Measurements from ENCODE around the gene GNAS.

Gene GNAS

DNA sequence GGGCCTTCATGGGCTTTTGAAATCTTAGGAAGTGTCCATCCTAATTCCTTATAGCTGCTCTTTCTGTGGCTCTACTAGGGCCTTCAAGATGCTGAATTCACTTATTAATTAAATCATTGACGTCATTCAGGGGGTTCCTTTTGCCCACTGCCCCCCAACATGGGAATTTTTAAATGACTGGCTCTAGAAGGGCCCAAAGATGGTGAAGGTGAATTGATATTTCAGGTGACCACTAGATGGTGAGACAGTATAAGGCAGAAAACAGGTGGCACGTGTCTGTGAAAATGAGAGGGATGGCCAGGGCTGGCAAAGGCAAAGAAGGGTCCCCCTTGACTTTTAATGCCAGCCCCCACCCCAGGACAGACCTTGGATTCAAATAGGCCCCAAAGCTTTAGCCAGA lies 11.8 kb downstream of the GNAS start:
- TF ChIP-seq POLR2A (IDR thresholded peaks at IDR 0.05; ENCODE audit: low read depth, low read length) (no peak), POLR2AphosphoS5 (IDR thresholded peaks at IDR 0.05; ENCODE audit: low read depth, low read length) (no peak), POU2F2 (IDR thresholded peaks at IDR 0.05; ENCODE audit: low read depth, low read length) (no peak), PAX5 (IDR thresholded peaks at IDR 0.05; ENCODE audit: insufficient read depth, low read length, severe bottlenecking) (no peak), TAF1 (IDR thresholded peaks at IDR 0.05; ENCODE audit: low read depth, low read length) (no peak), SPI1 (IDR thresholded peaks at IDR 0.05; ENCODE audit: low read depth, low read length) (no peak)
- FAIRE-seq (no peak), DNase-seq (ENCODE audit: insufficient read length, low spot score) (no peak)

- FAIRE-seq (no peak), DNase-seq (ENCODE audit: insufficient read length, low spot score) (no peak)
- no peak for TF ChIP-seq POLR2A (IDR thresholded peaks at IDR 0.05; ENCODE audit: low read depth, low read length)
- no peak for TF ChIP-seq SPI1 (IDR thresholded peaks at IDR 0.05; ENCODE audit: low read depth, low read length)
- no peak for TF ChIP-seq POLR2AphosphoS5 (IDR thresholded peaks at IDR 0.05; ENCODE audit: low read depth, low read length)
- TF ChIP-seq POU2F2 (IDR thresholded peaks at IDR 0.05; ENCODE audit: low read depth, low read length), result no peak
- no peak for TF ChIP-seq PAX5 (IDR thresholded peaks at IDR 0.05; ENCODE audit: insufficient read depth, low read length, severe bottlenecking)
- TF ChIP-seq TAF1 (IDR thresholded peaks at IDR 0.05; ENCODE audit: low read depth, low read length), result no peak
Observed at GRCh38 chr20:58865843-58866242, 13.3 kb downstream of the GNAS start.

DNA sequence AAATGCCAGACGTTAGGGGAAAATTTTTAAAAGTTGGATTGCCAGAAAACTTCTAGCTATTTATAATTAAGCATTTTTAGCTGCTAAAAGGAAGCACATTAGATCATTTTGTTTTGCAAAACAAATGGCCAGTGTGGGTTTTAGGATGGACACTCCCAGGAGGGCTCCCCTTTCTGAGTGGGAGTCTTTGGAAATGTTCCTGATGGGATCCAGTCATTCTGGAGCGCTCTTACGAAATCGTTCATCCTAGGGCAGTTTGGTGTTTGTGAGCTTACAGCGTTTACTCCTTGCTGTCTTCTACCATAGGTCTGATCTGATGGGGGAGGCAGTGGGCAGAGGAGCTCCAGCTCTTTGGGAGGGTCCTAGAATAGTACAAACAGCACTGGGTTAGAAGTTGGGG lies 14.7 kb downstream of the GNAS start:
- no peak for TF ChIP-seq POLR2A (IDR thresholded peaks at IDR 0.05; ENCODE audit: low read depth, low read length)
- TF ChIP-seq SPI1 (IDR thresholded peaks at IDR 0.05; ENCODE audit: low read depth, low read length), result no peak
- no peak for TF ChIP-seq PAX5 (IDR thresholded peaks at IDR 0.05; ENCODE audit: insufficient read depth, low read length, severe bottlenecking)
- TF ChIP-seq POU2F2 (IDR thresholded peaks at IDR 0.05; ENCODE audit: low read depth, low read length), result no peak
- TF ChIP-seq TAF1 (IDR thresholded peaks at IDR 0.05; ENCODE audit: low read depth, low read length), result no peak
- TF ChIP-seq POLR2AphosphoS5 (IDR thresholded peaks at IDR 0.05; ENCODE audit: low read depth, low read length), result no peak
- DNase-seq (ENCODE audit: insufficient read length, low spot score) (no peak), FAIRE-seq (no peak)

DNA sequence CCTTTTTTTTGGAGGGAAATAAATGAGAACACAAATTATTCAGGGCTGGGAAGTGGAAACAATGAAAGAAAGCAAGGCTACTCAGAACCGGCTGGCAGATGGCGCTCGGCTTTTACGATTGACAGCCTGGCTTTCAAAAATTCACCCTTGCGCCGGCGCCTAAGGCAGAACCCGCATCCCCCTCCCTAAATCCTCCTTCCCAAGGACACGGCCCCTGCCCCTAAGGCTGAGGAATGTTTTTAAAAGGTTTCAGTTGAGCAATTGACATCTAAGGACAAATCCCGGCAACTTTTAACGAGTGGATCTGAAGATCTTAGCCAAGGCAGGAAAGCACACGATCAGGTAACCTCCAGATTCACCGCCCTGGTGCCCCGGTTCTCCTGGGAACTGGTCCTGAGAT lies 16.3 kb downstream of the GNAS start:
- no peak for TF ChIP-seq TAF1 (IDR thresholded peaks at IDR 0.05; ENCODE audit: low read depth, low read length)
- no peak for TF ChIP-seq POU2F2 (IDR thresholded peaks at IDR 0.05; ENCODE audit: low read depth, low read length)
- TF ChIP-seq POLR2AphosphoS5 (IDR thresholded peaks at IDR 0.05; ENCODE audit: low read depth, low read length), result no peak
- no peak for TF ChIP-seq SPI1 (IDR thresholded peaks at IDR 0.05; ENCODE audit: low read depth, low read length)
- TF ChIP-seq PAX5 (IDR thresholded peaks at IDR 0.05; ENCODE audit: insufficient read depth, low read length, severe bottlenecking), result no peak
- TF ChIP-seq POLR2A (IDR thresholded peaks at IDR 0.05; ENCODE audit: low read depth, low read length), result no peak
- DNase-seq (ENCODE audit: insufficient read length, low spot score) (no peak), FAIRE-seq (peak; percentile 20)

GRCh38 chr20:58869662-58870227 lies 17.2 kb downstream of the GNAS start:
- no peak for TF ChIP-seq POLR2AphosphoS5 (IDR thresholded peaks at IDR 0.05; ENCODE audit: low read depth, low read length)
- TF ChIP-seq POU2F2 (IDR thresholded peaks at IDR 0.05; ENCODE audit: low read depth, low read length), result no peak
- TF ChIP-seq SPI1 (IDR thresholded peaks at IDR 0.05; ENCODE audit: low read depth, low read length), result no peak
- no peak for TF ChIP-seq PAX5 (IDR thresholded peaks at IDR 0.05; ENCODE audit: insufficient read depth, low read length, severe bottlenecking)
- TF ChIP-seq POLR2A (IDR thresholded peaks at IDR 0.05; ENCODE audit: low read depth, low read length), result no peak
- no peak for TF ChIP-seq TAF1 (IDR thresholded peaks at IDR 0.05; ENCODE audit: low read depth, low read length)
- FAIRE-seq (no peak), DNase-seq (ENCODE audit: insufficient read length, low spot score) (no peak)

DNA sequence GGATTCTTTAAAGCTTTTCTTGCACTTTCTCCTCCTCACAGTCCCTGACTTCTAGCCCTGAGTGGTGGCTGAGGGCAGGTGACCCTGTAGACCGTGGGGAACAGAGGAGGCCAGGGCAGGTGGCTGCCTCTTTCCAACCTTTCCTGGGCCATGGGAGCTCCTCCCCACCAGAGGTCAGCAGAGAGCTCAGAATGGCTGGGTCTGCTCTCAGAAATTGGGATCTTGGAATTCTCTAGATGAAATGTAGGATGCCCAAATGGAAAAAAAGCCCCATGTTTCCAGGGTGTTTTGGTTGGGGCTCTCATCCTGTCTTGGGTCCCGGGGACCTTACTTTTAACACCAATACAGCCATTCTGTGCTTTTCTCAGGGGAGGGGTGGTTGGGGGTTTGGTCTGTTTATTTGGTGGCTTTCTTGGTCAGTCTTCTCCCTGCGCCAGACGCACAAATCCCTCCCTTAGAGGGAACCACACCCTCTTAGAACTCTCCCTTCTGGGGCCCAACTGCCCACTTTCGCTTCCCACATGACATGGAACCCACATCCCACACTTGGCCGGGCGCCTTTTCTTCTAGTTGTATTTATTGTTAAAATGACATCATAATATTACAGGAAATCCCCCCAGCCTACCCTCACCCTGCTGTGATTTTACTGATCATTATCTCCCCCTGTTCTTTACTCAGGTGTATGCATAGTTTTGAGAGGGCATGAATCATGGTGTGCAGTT lies 17.9 kb downstream of the GNAS start:
- DNase-seq (ENCODE audit: insufficient read length, low spot score), result no peak
- TF ChIP-seq TAF1 (IDR thresholded peaks at IDR 0.05; ENCODE audit: low read depth, low read length) (no peak), SPI1 (IDR thresholded peaks at IDR 0.05; ENCODE audit: low read depth, low read length) (no peak), POU2F2 (IDR thresholded peaks at IDR 0.05; ENCODE audit: low read depth, low read length) (no peak), POLR2AphosphoS5 (IDR thresholded peaks at IDR 0.05; ENCODE audit: low read depth, low read length) (no peak), PAX5 (IDR thresholded peaks at IDR 0.05; ENCODE audit: insufficient read depth, low read length, severe bottlenecking) (no peak), POLR2A (IDR thresholded peaks at IDR 0.05; ENCODE audit: low read depth, low read length) (no peak)
- peak; percentile 26 for FAIRE-seq

DNA sequence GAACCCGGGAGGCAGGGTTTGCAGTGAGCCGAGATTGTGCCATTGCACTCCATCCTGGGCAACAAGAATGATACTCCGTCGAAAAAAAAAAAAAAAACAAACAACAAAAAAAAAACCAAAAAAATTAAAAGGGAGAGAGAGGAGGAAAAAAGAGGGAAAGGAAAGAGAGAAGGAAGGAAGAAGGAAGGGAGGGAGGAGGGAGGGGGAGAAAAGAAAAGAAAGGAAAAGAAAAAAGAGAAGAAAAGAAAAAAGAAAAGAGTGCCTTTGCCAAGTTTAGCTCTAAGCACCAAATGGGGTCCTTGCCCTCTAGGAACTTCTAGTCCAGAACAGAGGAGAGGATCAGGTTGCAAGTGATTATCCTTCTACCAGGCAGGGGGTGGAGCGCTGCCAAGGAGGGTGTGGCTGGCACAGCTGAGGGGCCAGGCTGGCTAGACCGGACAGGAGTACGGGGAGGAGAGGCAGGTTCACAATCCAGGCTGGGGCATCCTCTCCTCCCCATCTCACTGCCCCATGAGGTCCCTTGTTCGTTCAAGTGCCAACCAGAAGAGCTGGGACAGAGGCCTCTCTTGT lies 19.1 kb downstream of the GNAS start:
- FAIRE-seq (no peak), DNase-seq (ENCODE audit: insufficient read length, low spot score) (no peak)
- TF ChIP-seq POU2F2 (IDR thresholded peaks at IDR 0.05; ENCODE audit: low read depth, low read length) (no peak), TAF1 (IDR thresholded peaks at IDR 0.05; ENCODE audit: low read depth, low read length) (no peak), PAX5 (IDR thresholded peaks at IDR 0.05; ENCODE audit: insufficient read depth, low read length, severe bottlenecking) (no peak)

- DNase-seq (ENCODE audit: insufficient read length, low spot score) (no peak), FAIRE-seq (no peak)
- no peak for TF ChIP-seq TAF1 (IDR thresholded peaks at IDR 0.05; ENCODE audit: low read depth, low read length)
- TF ChIP-seq POLR2AphosphoS5 (IDR thresholded peaks at IDR 0.05; ENCODE audit: low read depth, low read length), result no peak
- TF ChIP-seq SPI1 (IDR thresholded peaks at IDR 0.05; ENCODE audit: low read depth, low read length), result no peak
- no peak for TF ChIP-seq POU2F2 (IDR thresholded peaks at IDR 0.05; ENCODE audit: low read depth, low read length)
- no peak for TF ChIP-seq PAX5 (IDR thresholded peaks at IDR 0.05; ENCODE audit: insufficient read depth, low read length, severe bottlenecking)
- TF ChIP-seq POLR2A (IDR thresholded peaks at IDR 0.05; ENCODE audit: low read depth, low read length), result no peak
Observed at GRCh38 chr20:58874469-58874868, 22.0 kb downstream of the GNAS start.

GRCh38 chr20:58875111-58875510 lies 22.6 kb downstream of the GNAS start:
- no peak for TF ChIP-seq SPI1 (IDR thresholded peaks at IDR 0.05; ENCODE audit: low read depth, low read length)
- TF ChIP-seq POLR2A (IDR thresholded peaks at IDR 0.05; ENCODE audit: low read depth, low read length), result no peak
- no peak for TF ChIP-seq POLR2AphosphoS5 (IDR thresholded peaks at IDR 0.05; ENCODE audit: low read depth, low read length)
- no peak for TF ChIP-seq PAX5 (IDR thresholded peaks at IDR 0.05; ENCODE audit: insufficient read depth, low read length, severe bottlenecking)
- no peak for TF ChIP-seq POU2F2 (IDR thresholded peaks at IDR 0.05; ENCODE audit: low read depth, low read length)
- TF ChIP-seq TAF1 (IDR thresholded peaks at IDR 0.05; ENCODE audit: low read depth, low read length), result no peak
- no peak for DNase-seq (ENCODE audit: insufficient read length, low spot score)
- FAIRE-seq, result no peak

Measured in GM12891 (cell line).